ENCODE results near the gene MAP3K1.

DNA sequence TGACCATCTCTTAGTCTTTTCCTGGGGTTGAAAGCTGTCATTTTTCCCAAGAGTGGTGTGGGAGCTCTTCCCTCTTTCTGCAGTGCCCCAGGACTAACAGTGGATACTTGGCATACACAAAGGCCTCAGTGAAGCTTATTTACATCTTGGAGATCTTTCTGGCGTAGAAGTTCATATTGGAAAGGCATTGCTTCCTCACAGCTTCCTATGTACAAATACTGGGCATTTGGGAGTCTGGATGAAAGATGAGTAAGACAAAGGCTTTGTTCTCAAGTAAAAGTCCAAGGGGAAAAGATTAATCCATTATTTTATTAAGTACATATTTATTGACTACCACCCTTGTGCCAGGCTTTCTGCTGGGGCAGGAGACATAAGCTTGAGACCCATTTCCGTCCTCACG is 22.0 kb downstream of the MAP3K1 start:
- TF ChIP-seq GATA1 (IDR thresholded peaks at IDR 0.05; ENCODE audit: low read depth, low read length): no peak
- TF ChIP-seq POLR2A (IDR thresholded peaks at IDR 0.05; ENCODE audit: low read length): no peak
